Hepatocyte (in vitro differentiated cells): ENCODE measurements around the gene VMP1.

ENCODE experiments used
- EZH2phosphoT487 ChIP-seq: fragments of 200-600 bp; sonication (generic); IDR thresholded peaks from one replicate; pipeline ENCODE4 v1.6.1; 2018; ENCODE audit warnings: antibody characterized with exemption, mild to moderate bottlenecking, low read depth, moderate library complexity; ENCODE audit not compliant: unreplicated experiment, severe bottlenecking
- TF ChIP-seq, protein P1 (sequence below): fragments of 200-600 bp; sonication (generic); IDR thresholded peaks from 2 replicates; pipeline ENCODE4 v1.5.1; 2016; ENCODE audit warnings: antibody characterized with exemption, mild to moderate bottlenecking; ENCODE audit not compliant: poor library complexity

DNA sequence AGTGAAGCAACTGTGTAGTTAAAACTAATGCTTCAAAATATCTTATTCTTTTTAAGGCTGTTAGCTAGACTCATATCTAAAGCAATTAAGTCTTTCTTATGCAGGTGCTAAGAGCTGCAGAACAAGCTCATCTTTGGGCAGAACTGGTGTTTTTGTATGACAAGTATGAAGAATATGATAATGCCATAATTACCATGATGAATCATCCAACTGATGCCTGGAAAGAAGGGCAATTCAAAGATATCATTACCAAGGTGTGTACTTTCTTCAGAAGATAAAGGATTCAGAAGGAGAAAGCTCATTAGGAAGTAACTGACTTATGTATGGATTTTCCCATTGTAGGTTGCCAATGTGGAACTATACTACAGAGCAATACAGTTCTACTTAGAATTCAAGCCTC, 24.2 kb upstream of the VMP1 start:
- TF ChIP-seq, protein P1, sequence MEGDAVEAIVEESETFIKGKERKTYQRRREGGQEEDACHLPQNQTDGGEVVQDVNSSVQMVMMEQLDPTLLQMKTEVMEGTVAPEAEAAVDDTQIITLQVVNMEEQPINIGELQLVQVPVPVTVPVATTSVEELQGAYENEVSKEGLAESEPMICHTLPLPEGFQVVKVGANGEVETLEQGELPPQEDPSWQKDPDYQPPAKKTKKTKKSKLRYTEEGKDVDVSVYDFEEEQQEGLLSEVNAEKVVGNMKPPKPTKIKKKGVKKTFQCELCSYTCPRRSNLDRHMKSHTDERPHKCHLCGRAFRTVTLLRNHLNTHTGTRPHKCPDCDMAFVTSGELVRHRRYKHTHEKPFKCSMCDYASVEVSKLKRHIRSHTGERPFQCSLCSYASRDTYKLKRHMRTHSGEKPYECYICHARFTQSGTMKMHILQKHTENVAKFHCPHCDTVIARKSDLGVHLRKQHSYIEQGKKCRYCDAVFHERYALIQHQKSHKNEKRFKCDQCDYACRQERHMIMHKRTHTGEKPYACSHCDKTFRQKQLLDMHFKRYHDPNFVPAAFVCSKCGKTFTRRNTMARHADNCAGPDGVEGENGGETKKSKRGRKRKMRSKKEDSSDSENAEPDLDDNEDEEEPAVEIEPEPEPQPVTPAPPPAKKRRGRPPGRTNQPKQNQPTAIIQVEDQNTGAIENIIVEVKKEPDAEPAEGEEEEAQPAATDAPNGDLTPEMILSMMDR: no peak
- no peak for TF ChIP-seq EZH2phosphoT487
